ENCODE data around the gene OR2H1.

DNA sequence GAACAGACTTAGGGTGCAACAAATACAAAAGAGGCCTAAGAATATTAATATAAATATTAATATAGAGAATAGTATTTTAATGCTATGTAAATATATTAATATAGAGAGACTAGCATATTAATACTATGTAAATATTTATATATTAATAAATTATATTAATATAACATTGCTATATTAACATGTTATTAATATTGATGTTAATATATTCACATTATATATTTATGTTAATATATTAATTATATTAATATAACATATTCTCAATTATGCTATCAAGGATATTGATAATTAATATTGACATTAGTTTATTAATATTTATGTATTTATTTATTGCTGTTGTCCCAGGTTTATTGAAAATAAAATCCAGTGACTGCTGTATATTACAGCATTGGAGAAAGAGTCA is 31.9 kb downstream of the OR2H1 start:
- TF ChIP-seq, protein P1, sequence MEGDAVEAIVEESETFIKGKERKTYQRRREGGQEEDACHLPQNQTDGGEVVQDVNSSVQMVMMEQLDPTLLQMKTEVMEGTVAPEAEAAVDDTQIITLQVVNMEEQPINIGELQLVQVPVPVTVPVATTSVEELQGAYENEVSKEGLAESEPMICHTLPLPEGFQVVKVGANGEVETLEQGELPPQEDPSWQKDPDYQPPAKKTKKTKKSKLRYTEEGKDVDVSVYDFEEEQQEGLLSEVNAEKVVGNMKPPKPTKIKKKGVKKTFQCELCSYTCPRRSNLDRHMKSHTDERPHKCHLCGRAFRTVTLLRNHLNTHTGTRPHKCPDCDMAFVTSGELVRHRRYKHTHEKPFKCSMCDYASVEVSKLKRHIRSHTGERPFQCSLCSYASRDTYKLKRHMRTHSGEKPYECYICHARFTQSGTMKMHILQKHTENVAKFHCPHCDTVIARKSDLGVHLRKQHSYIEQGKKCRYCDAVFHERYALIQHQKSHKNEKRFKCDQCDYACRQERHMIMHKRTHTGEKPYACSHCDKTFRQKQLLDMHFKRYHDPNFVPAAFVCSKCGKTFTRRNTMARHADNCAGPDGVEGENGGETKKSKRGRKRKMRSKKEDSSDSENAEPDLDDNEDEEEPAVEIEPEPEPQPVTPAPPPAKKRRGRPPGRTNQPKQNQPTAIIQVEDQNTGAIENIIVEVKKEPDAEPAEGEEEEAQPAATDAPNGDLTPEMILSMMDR (IDR thresholded peaks at IDR 0.05) = no peak
- no peak for TF ChIP-seq EZH2 (IDR thresholded peaks at IDR 0.05; ENCODE audit: borderline replicate concordance, insufficient read depth, low read depth, low read length, poor library complexity, severe bottlenecking)

Data from B cell (primary cell).